KMS-11 (cell line): ENCODE data around the gene CC2D1A.

ENCODE experiments used
- H2AFZ ChIP-seq: fragments of 200-600 bp; sonication (generic); 2 replicates; pipeline ENCODE4 v1.6.1; 2016; ENCODE audit warnings: antibody characterized with exemption, mixed run types, low read depth
- H3K27ac ChIP-seq: fragments of 200-600 bp; sonication (generic); 2 replicates; pipeline ENCODE4 v1.6.1; 2016; ENCODE audit warnings: mild to moderate bottlenecking, mixed run types
- H3K27me3 ChIP-seq: fragments of 200-600 bp; sonication (generic); 2 replicates; pipeline ENCODE4 v1.6.1; 2017; ENCODE audit warnings: mild to moderate bottlenecking, low read depth, mixed run types, moderate library complexity; ENCODE audit not compliant: insufficient read depth
- H3K36me3 ChIP-seq: fragments of 200-600 bp; sonication (generic); 2 replicates; pipeline ENCODE4 v1.6.1; 2017; ENCODE audit warnings: mild to moderate bottlenecking, mixed run types; ENCODE audit not compliant: insufficient read depth
- H3K4me1 ChIP-seq: fragments of 200-600 bp; sonication (generic); 2 replicates; pipeline ENCODE4 v1.6.1; 2016; ENCODE audit warnings: mild to moderate bottlenecking, low read depth, mixed run types; ENCODE audit not compliant: poor library complexity, severe bottlenecking
- H3K4me2 ChIP-seq: fragments of 200-600 bp; sonication (generic); 2 replicates; pipeline ENCODE4 v1.7.0; 2016; ENCODE audit warnings: mild to moderate bottlenecking, mixed run types
- H3K4me3 ChIP-seq: fragments of 200-600 bp; sonication (generic); IDR thresholded peaks from 2 replicates; pipeline ENCODE4 v1.6.1; 2017; ENCODE audit warnings: low read depth, low read length, mixed read lengths; ENCODE audit not compliant: insufficient read depth
- H3K79me2 ChIP-seq: fragments of 200-600 bp; sonication (generic); 2 replicates; pipeline ENCODE4 v1.6.1; 2016; ENCODE audit warnings: low read depth, mixed run types; ENCODE audit not compliant: insufficient read depth
- H3K9ac ChIP-seq: fragments of 200-600 bp; sonication (generic); 2 replicates; pipeline ENCODE4 v1.6.1; 2016; ENCODE audit warnings: mild to moderate bottlenecking, mixed run types
- H4K20me1 ChIP-seq: fragments of 200-600 bp; sonication (generic); 2 replicates; pipeline ENCODE4 v1.6.1; 2016; ENCODE audit warnings: mild to moderate bottlenecking, mixed run types; ENCODE audit not compliant: insufficient read depth
- CTCF ChIP-seq: fragments of 200-600 bp; sonication (generic); conservative IDR thresholded peaks from 2 replicates; pipeline ENCODE4 v1.6.1; 2017; ENCODE audit warnings: low read depth, mild to moderate bottlenecking, antibody characterized with exemption, low read length, moderate library complexity, mixed read lengths

CC2D1A gene

GRCh38 chr19:13978351-13979243 is 72.6 kb downstream of the CC2D1A start:
- Histone ChIP-seq H3K4me3 (no peak overlapping the region), H3K9ac (no peak overlapping the region), H3K27ac (no peak overlapping the region), H3K36me3 (no peaks in the 10 kb centered on the region), H3K27me3 (no peaks in the 10 kb centered on the region), H2AFZ (no peak overlapping the region), H3K4me1 (no peaks in the 10 kb centered on the region), H4K20me1 (no peaks in the 10 kb centered on the region), H3K79me2 (no peaks in the 10 kb centered on the region), H3K4me2 (no peak overlapping the region)
- TF ChIP-seq CTCF = no peak

GRCh38 chr19:13979244-13979615 is 73.2 kb downstream of the CC2D1A start:
- Histone ChIP-seq H3K4me3 (no peak overlapping the region), H3K9ac (no peak overlapping the region), H3K27me3 (no peaks in the 10 kb centered on the region), H3K4me1 (no peaks in the 10 kb centered on the region), H3K27ac (no peak overlapping the region), H3K79me2 (no peaks in the 10 kb centered on the region), H4K20me1 (no peaks in the 10 kb centered on the region), H3K4me2 (no peak overlapping the region), H3K36me3 (no peaks in the 10 kb centered on the region), H2AFZ (no peak overlapping the region)
- TF ChIP-seq CTCF = no peak

GRCh38 chr19:13979686-13980085 is 73.7 kb downstream of the CC2D1A start:
- no peak for TF ChIP-seq CTCF
- H2AFZ ChIP-seq = no peak overlapping the region
- H3K36me3 ChIP-seq = no peaks in the 10 kb centered on the region
- H3K79me2 ChIP-seq = no peaks in the 10 kb centered on the region
- H3K4me2 ChIP-seq = no peak overlapping the region
- no peaks in the 10 kb centered on the region for H4K20me1 ChIP-seq
- no peaks in the 10 kb centered on the region for H3K4me1 ChIP-seq
- H3K4me3 ChIP-seq = no peak overlapping the region
- H3K27me3 ChIP-seq = no peaks in the 10 kb centered on the region
- no peak overlapping the region for H3K9ac ChIP-seq
- no peak overlapping the region for H3K27ac ChIP-seq

GRCh38 chr19:13980340-13980739 is 74.3 kb downstream of the CC2D1A start:
- H3K79me2 ChIP-seq = no peaks in the 10 kb centered on the region
- H3K4me2 ChIP-seq = no peak overlapping the region
- H3K9ac ChIP-seq = no peak overlapping the region
- no peak overlapping the region for H2AFZ ChIP-seq
- no peak for TF ChIP-seq CTCF
- no peak overlapping the region for H3K4me3 ChIP-seq
- H3K36me3 ChIP-seq = no peaks in the 10 kb centered on the region
- H4K20me1 ChIP-seq = no peaks in the 10 kb centered on the region
- H3K27ac ChIP-seq = no peak overlapping the region
- H3K4me1 ChIP-seq = no peaks in the 10 kb centered on the region
- no peaks in the 10 kb centered on the region for H3K27me3 ChIP-seq
